GM12878 (cell line): Measurements from ENCODE around the gene SNHG17.

Source experiments
- ATF3 ChIP-seq: IDR thresholded peaks from 2 replicates; pipeline ENCODE4 v1.6.1; 2011; ENCODE audit warnings: low read depth, mild to moderate bottlenecking, low read length, moderate library complexity, borderline replicate concordance; ENCODE audit errors: extremely low read depth
- BHLHE40 ChIP-seq, 2 experiments: fragments of 450-650 bp in 1 of 2; IDR thresholded peaks; 2 replicates each; pipeline ENCODE4 v1.6.1; 2011 to 2017; ENCODE audit warnings: low read depth in 2 of 2, borderline replicate concordance in 1 of 2, improper control_type of control experiment in 1 of 2, low read length in 1 of 2, mild to moderate bottlenecking in 1 of 2
- CREB1 ChIP-seq: IDR thresholded peaks from 2 replicates; pipeline ENCODE4 v1.6.1; 2012; ENCODE audit warnings: low read depth, mild to moderate bottlenecking, inconsistent platforms
- CTCF ChIP-seq, 3 experiments: IDR thresholded peaks in 2 of 3; conservative IDR thresholded peaks in 1 of 3; 2 replicates each; pipeline ENCODE4 v1.5.1; 2011; ENCODE audit warnings: low read depth in 3 of 3, low read length in 3 of 3, mild to moderate bottlenecking in 3 of 3, control low read depth in 2 of 3, moderate library complexity in 2 of 3, inconsistent platforms in 1 of 3, mixed read lengths in 1 of 3; ENCODE audit not compliant: control insufficient read depth in 2 of 3, insufficient read depth in 1 of 3; ENCODE audit errors: extremely low read depth in 1 of 3
- EP300 ChIP-seq, 2 experiments: fragments of 150-350 bp in 1 of 2; IDR thresholded peaks; 2 replicates each; pipeline ENCODE4 v1.6.1; 2011 to 2012; ENCODE audit warnings: low read depth in 2 of 2, low read length in 2 of 2, borderline replicate concordance in 1 of 2, improper control_type of control experiment in 1 of 2, inconsistent platforms in 1 of 2; ENCODE audit not compliant: control insufficient read depth in 1 of 2
- ESRRA ChIP-seq: IDR thresholded peaks from 2 replicates; pipeline ENCODE4 v1.6.1; 2012; ENCODE audit warnings: mild to moderate bottlenecking, low read length, improper control_type of control experiment
- EZH2 ChIP-seq: IDR thresholded peaks from 2 replicates; pipeline ENCODE4 v1.6.1; 2012; ENCODE audit warnings: low read depth, mild to moderate bottlenecking, control low read depth, inconsistent platforms, low read length, borderline replicate concordance; ENCODE audit not compliant: control insufficient read depth
- KDM1A ChIP-seq: fragments of 200-600 bp; sonication (generic); IDR thresholded peaks from 2 replicates; pipeline ENCODE4 v1.6.1; 2016; ENCODE audit warnings: borderline replicate concordance
- RFX5 ChIP-seq: IDR thresholded peaks from 2 replicates; pipeline ENCODE4 v1.6.1; 2011; ENCODE audit warnings: low read depth, low read length, improper control_type of control experiment
- YY1 ChIP-seq: IDR thresholded peaks from 2 replicates; pipeline ENCODE4 v1.6.1; 2011; ENCODE audit warnings: low read depth, mild to moderate bottlenecking, low read length
- ZBTB4 ChIP-seq: fragments of 450-650 bp; formaldehyde crosslinking; IDR thresholded peaks from 2 replicates; pipeline ENCODE4 v1.4.0; 2022; ENCODE audit warnings: mild to moderate bottlenecking, moderate library complexity
- ZNF24 ChIP-seq: fragments of 450-650 bp; IDR thresholded peaks from 2 replicates; pipeline ENCODE4 v1.6.1; 2017; ENCODE audit warnings: antibody characterized with exemption, mild to moderate bottlenecking
- ZNF274 ChIP-seq: IDR thresholded peaks from one replicate; pipeline ENCODE4 v1.8.0; 2011; ENCODE audit not compliant: insufficient read length, insufficient read depth

GRCh38 chr20:38452880-38453624 lies 17.9 kb upstream of the SNHG17 start:
- no peak for TF ChIP-seq ZNF24
- TF ChIP-seq RFX5, result no peak
- TF ChIP-seq KDM1A, result no peak
- no peak for TF ChIP-seq EP300 (IDR thresholded peaks at IDR 0.05; ENCODE audit: borderline replicate concordance in 1 of 2, control insufficient read depth in 1 of 2, low read depth in 2 of 2, low read length in 2 of 2)
- no peak for TF ChIP-seq CTCF (IDR thresholded peaks at IDR 0.05 in 2 of 3, conservative IDR thresholded peaks at IDR 0.05 in 1 of 3; ENCODE audit: control insufficient read depth in 2 of 3, extremely low read depth in 1 of 3, insufficient read depth in 1 of 3, low read depth in 3 of 3, low read length in 3 of 3)
- TF ChIP-seq ZBTB4, result no peak
- TF ChIP-seq EZH2, result no peak
- TF ChIP-seq ESRRA, result no peak
- TF ChIP-seq ZNF274, result no peak
- TF ChIP-seq YY1, result no peak
- no peak for TF ChIP-seq CREB1
- no peak for TF ChIP-seq ATF3
- no peak for TF ChIP-seq BHLHE40 (IDR thresholded peaks at IDR 0.05; ENCODE audit: borderline replicate concordance in 1 of 2, low read depth in 2 of 2, low read length in 1 of 2)
